Cardiac muscle cell (in vitro differentiated cells and primary cell): ENCODE measurements around the gene SLC25A38. TPM values are rescaled to one million over a fixed set of nuclear protein-coding genes. Genes with fewer than 3 reads are reported as not detected.
"Not testable (repeated sequence)": the region's sequence is repeated elsewhere in the genome, so short reads cannot be mapped to it uniquely, and the experiment has no call there.

Experiments used
- DNase-seq, 2 donors: peaks; one replicate each; pipeline versions ENCODE4 v3.0.0 to v3.0.0-alpha.2; 2010 to 2017; ENCODE audit warnings: low read depth in 1 of 2, low spot score in 1 of 2
- H3K27ac ChIP-seq: fragments of 200-600 bp; sonication (generic); 2 replicates; pipeline ENCODE4 v1.5.1; 2016
- H3K27me3 ChIP-seq: fragments of 200-600 bp; sonication (generic); 2 replicates; pipeline ENCODE4 v1.6.0; 2016; ENCODE audit warnings: control low read depth
- H3K36me3 ChIP-seq: fragments of 200-600 bp; sonication (generic); 2 replicates; pipeline ENCODE4 v1.5.1; 2016; ENCODE audit warnings: control low read depth
- H3K4me1 ChIP-seq: fragments of 200-600 bp; sonication (generic); 2 replicates; pipeline ENCODE4 v1.8.1; 2017; ENCODE audit warnings: low read depth, mild to moderate bottlenecking, mixed run types
- H3K4me3 ChIP-seq: fragments of 200-600 bp; sonication (generic); 2 replicates; pipeline ENCODE4 v1.5.1; 2016; ENCODE audit warnings: mild to moderate bottlenecking
- H3K9me3 ChIP-seq: fragments of 200-600 bp; sonication (generic); 2 replicates; pipeline ENCODE4 v1.5.1; 2017; ENCODE audit warnings: low read depth, mild to moderate bottlenecking, control low read depth
- CTCF ChIP-seq: IDR thresholded peaks from 2 replicates; pipeline ENCODE4 v1.5.1; 2012; ENCODE audit warnings: low read depth, mild to moderate bottlenecking, low read length
- polyA plus RNA-seq: library from polyadenylated mRNA; unstranded; fragments of >200 nt; fragmentation: Nextera tagmentation; extraction: Ambion mirVana; gene quantifications from 2 replicates; pipeline ENCODE4 v1.2.1, GENCODE V29; 2016
- total RNA-seq: library from RNA; depleted of rRNA; stranded (reverse); fragments of >200 nt; gene quantifications from 2 replicates; pipeline ENCODE4 v1.2.3, GENCODE V29; 2016

SLC25A38 gene
- total and polyA plus RNA-seq, 2 experiments from 2014 or later = 21.3 to 29.6 TPM

- no peak for TF ChIP-seq CTCF
- Histone ChIP-seq H3K4me1 (no peaks in the 10 kb centered on the region), H3K27ac (no peak overlapping the region), H3K27me3 (no peaks in the 10 kb centered on the region), H3K36me3 (no peaks in the 10 kb centered on the region), H3K4me3 (no peak overlapping the region), H3K9me3 (no peaks in the 10 kb centered on the region)
- no peak for DNase-seq
These were observed 34.1 kb upstream of the SLC25A38 start for GRCh38 chr3:39349080-39349479.

GRCh38 chr3:39350714-39351113 lies 32.5 kb upstream of the SLC25A38 start:
- Histone ChIP-seq H3K4me3 (no peak overlapping the region), H3K36me3 (no peaks in the 10 kb centered on the region), H3K27ac (no peak overlapping the region), H3K9me3 (no peaks in the 10 kb centered on the region), H3K4me1 (no peaks in the 10 kb centered on the region), H3K27me3 (peaks cover 5% of the 10 kb centered on the region)
- no peak for TF ChIP-seq CTCF
- no peak for DNase-seq

- H3K36me3 ChIP-seq, H3K27me3 ChIP-seq, DNase-seq, H3K4me1 ChIP-seq, H3K9me3 ChIP-seq, H3K27ac ChIP-seq, H3K4me3 ChIP-seq: not testable (repeated sequence)
These were observed 32.0 kb upstream of the SLC25A38 start for GRCh38 chr3:39351134-39351533.

GRCh38 chr3:39353168-39353927 lies 29.8 kb upstream of the SLC25A38 start:
- not testable (repeated sequence) for H3K4me1 ChIP-seq, H3K27me3 ChIP-seq, H3K9me3 ChIP-seq, H3K4me3 ChIP-seq, H3K27ac ChIP-seq, H3K36me3 ChIP-seq, DNase-seq

GRCh38 chr3:39358333-39358732 lies 24.8 kb upstream of the SLC25A38 start:
- no peak overlapping the region for H3K27ac ChIP-seq
- no peak for DNase-seq
- H3K36me3 ChIP-seq = no peaks in the 10 kb centered on the region
- no peak for TF ChIP-seq CTCF
- peaks cover 5% of the 10 kb centered on the region for H3K27me3 ChIP-seq
- no peak overlapping the region for H3K4me3 ChIP-seq
- H3K4me1 ChIP-seq = no peaks in the 10 kb centered on the region
- no peaks in the 10 kb centered on the region for H3K9me3 ChIP-seq

GRCh38 chr3:39361252-39361927 lies 21.8 kb upstream of the SLC25A38 start:
- Histone ChIP-seq H3K4me1 (no peaks in the 10 kb centered on the region), H3K9me3 (no peaks in the 10 kb centered on the region), H3K4me3 (no peak overlapping the region), H3K27me3 (no peaks in the 10 kb centered on the region), H3K36me3 (no peaks in the 10 kb centered on the region), H3K27ac (no peak overlapping the region)
- TF ChIP-seq CTCF = no peak
- DNase-seq = no peak
